Heart right ventricle (tissue), 16 donors: ENCODE results near the gene TRPM5. TPM values are rescaled to one million over a fixed set of nuclear protein-coding genes. Genes with fewer than 3 reads are reported as not detected.
A peak's percentile ranks its signal among the peaks of the same experiment; 100 is the strongest.

ENCODE experiments used
- ATAC-seq, 8 donors: fragments of 200-7000 bp; cut with Tn5 transposase; one replicate each; pipeline ENCODE4 v1.9.1; 2020; ENCODE audit warnings: mild to moderate bottlenecking in 8 of 8, moderate library complexity in 8 of 8, moderate number of reproducible peaks in 1 of 8
- DNase-seq, 2 donors: peaks; one replicate each; pipeline ENCODE4 v3.0.0-alpha.2; 2020
- H3K27ac ChIP-seq, 10 donors: fragments of 200-600 bp; sonication (generic) in 2 of 10; one replicate each; pipeline versions ENCODE4 v1.5.0 to v1.8.0; 2020 to 2022; ENCODE audit warnings: mild to moderate bottlenecking in 3 of 10
- H3K27me3 ChIP-seq, 7 donors: fragments of 200-600 bp; one replicate each; pipeline ENCODE4 v1.8.0; 2021 to 2022; ENCODE audit warnings: mild to moderate bottlenecking in 2 of 7
- H3K36me3 ChIP-seq, 9 donors: fragments of 200-600 bp; sonication (generic) in 1 of 9; one replicate each; pipeline versions ENCODE4 v1.5.0 to v1.8.0; 2020 to 2022; ENCODE audit warnings: mild to moderate bottlenecking in 2 of 9
- H3K4me1 ChIP-seq, 9 donors: fragments of 200-600 bp; sonication (generic) in 1 of 9; one replicate each; pipeline versions ENCODE4 v1.5.0 to v1.8.0; 2020 to 2022; ENCODE audit warnings: mild to moderate bottlenecking in 4 of 9
- H3K4me3 ChIP-seq, 10 donors: fragments of 200-600 bp; sonication (generic) in 2 of 10; one replicate each; pipeline versions ENCODE4 v1.5.0 to v1.8.0; 2020 to 2022; ENCODE audit warnings: mild to moderate bottlenecking in 7 of 10, moderate library complexity in 2 of 10
- H3K9me3 ChIP-seq, 11 donors: fragments of 200-600 bp in 10 of 11; sonication (generic) in 2 of 11; one replicate each; pipeline versions ENCODE4 v1.5.0 to v1.8.0; 2013 to 2022; ENCODE audit warnings: mild to moderate bottlenecking in 2 of 11, control low read depth in 1 of 11, moderate library complexity in 1 of 11
- CTCF ChIP-seq, 9 donors: fragments of 200-600 bp; sonication (generic) in 2 of 9; IDR thresholded peaks; one replicate each; pipeline versions ENCODE4 v1.5.0 to v1.8.0; 2021 to 2022; ENCODE audit warnings: antibody characterized with exemption in 9 of 9, mild to moderate bottlenecking in 5 of 9, moderate library complexity in 1 of 9
- WGBS, 2 donors: extraction: QIAGEN DNeasy Blood & Tissue Kit; methylation state at CpG; one replicate each; pipeline ENCODE4 v1.1.7; 2013; ENCODE audit warnings: inconsistent platforms in 1 of 2; 5-methylcytosine and 5-hydroxymethylcytosine counted together
- intact Hi-C, 10 donors: fragments of 100-400 bp; cut with DNase I; formaldehyde crosslinking; loops; one replicate each; pipeline versions ENCODE4 v1.11.1 to v1.14.2; 2022
- polyA plus RNA-seq, 2 donors: library from polyadenylated mRNA; stranded (reverse); fragments of 200-250 nt; gene quantifications; one replicate each; pipeline ENCODE4 v1.2.3, GENCODE V29; 2013
- total RNA-seq, 10 donors: library from RNA; stranded (reverse); fragmentation: NEBNext Ultra II Directional in 3 of 10; extraction: Animal tissue kit (Norgen Biotek cat#: 25700) in 3 of 10; gene quantifications; one replicate each; pipeline versions ENCODE4 v1.2.1 to v1.2.4, GENCODE V29; 2021 to 2023
- donor health status: Arrhythmogenic right ventricular cardiomyopathy.
- donor health status: ischemic (EF 13 %, LVEDD 7.1; RV severe dilation, severe dysfunction).
- donor health status: healthy with polysubstance abuse.
- donor health status: DM: no; HTN: yes; CAD: no.
- donor health status: DM: no; HTN: no; CAD: no.
- donor health status: ischemic (EF 25% LVEDD 6.9; RV normal size, moderate dysfunction).
- donor health status: ischemic (EF 25% LVEDD 5.7; RV mildly dilated, moderate dysfunction).
- donor health status: healthy.
- donor health status: DM: yes; HTN: yes; CAD: no.
- donor health status: Ischemic cardiomyopathy.
- donor health status: ischemic (EF 35%, LVEDD 5.7; RV mildly dilated, moderate dysfunction).
- donor health status: nonischemic (EF 11% LVEDD 7.7; RV severe dilation, severe dysfunction).
- donor health status: DM: yes; HTN: yes; CAD: no.
- donor health status: PGD.
- donor health status: ischemic (EF 29% LVEDD 5.4; RV normal size, mild dysfunction).
- donor health status: nonischemic (EF 23%, LVEDD 6.1; RV moderate dilation, normal function).

The TRPM5 gene
- total and polyA plus RNA-seq, 12 donors = not detected

DNA sequence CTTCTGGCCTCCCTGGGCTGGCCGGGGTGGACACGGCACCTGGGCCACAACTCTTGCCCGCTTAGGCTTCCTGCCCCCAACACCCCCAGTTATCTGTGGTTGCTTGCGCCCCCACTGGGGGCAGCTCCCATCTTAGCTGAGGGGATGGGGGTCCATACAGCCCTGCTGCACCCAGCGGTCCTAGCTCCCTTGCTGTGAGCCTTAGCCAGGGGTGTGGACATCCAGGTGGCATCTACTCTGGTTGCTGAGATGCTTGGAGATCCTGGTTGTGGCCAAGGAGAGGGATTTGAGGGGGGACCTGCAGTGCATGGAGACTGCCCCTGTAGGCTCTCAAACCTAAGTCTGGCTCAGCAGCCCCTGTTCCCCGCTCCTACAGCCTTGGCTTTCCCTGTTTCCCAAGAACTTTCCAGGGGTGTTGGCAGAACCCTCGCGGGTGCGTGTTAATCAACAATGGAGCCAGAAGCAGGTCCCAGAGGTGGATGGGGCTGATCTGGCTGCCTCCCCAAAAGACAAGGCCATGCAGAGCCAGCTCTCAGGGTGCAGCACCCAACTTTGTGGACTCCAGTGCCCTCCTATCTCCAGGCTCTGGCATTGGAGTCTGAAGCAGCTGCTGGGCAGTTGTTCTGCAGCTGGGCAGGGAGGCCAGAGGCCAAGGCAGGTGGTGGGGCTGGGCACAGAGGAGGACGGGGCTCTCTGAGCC lies 3.8 kb upstream of the TRPM5 start:
- intact Hi-C loops = loop anchor here in 1 of 10 donors (5.0 kb wide), 1 partner anchor 444 kb away; no protein-coding TSS in a partner anchor
- no peak for ATAC-seq
- 66 to 74% methylated on average over 10 of the region's 10 CpGs for WGBS, 2 donors
- TF ChIP-seq CTCF (IDR thresholded peaks at IDR 0.05) = no peak
- H3K4me3 ChIP-seq = peak overlapping the region in 3 of 10 donors; percentile 12 to 60 (median 54)
- DNase-seq = no peak
- peaks cover 3 to 57% (median 40%) of the 10 kb centered on the region in 9 donors for H3K4me1 ChIP-seq
- H3K9me3 ChIP-seq = no peaks in the 10 kb centered on the region
- H3K27ac ChIP-seq = peak overlapping the region in 4 of 10 donors; percentile 10 to 82 (median 38)
- peaks cover 0 to 15% (median 5%) of the 10 kb centered on the region in 7 donors for H3K27me3 ChIP-seq
- H3K36me3 ChIP-seq = no peaks in the 10 kb centered on the region

DNA sequence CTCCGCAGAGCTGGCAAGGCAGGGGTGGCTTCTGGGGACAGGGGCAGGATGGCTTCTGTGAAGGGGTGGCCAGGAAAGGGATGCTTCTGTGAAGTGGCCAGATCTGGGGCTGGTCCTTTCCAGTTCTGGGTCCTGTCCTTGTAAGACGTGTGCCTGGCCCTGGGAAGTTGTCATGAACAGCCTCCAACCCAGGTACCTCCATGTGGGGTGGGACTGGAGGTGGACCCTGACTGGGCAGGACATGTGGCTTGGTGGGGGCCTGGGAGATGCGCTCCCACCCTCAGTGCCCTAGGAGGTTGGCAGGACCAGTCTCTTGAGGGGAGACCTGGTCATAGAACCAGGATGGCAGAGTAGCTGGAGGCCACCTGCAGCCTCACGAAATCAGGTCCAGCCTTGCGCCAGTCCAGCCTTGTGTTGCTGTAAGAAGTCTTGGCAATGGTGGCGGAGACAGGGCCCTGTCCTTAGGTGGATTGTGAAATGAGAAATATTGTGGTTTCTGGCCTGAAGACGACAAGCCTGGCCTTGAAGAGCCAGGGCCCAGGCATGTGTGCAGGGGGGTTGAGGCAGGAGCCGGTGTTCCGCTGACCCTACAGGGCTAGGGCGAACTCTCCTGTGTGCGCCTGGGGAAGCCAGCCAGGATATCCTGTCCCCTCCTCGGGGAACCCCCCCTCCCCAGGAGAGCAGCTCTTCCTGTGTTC lies 3.1 kb upstream of the TRPM5 start:
- 59 to 69% methylated on average over 12 of the region's 12 CpGs for WGBS, 2 donors
- H3K4me1 ChIP-seq = peaks cover 3 to 56% (median 40%) of the 10 kb centered on the region in 9 donors
- no peaks in the 10 kb centered on the region for H3K9me3 ChIP-seq
- TF ChIP-seq CTCF (IDR thresholded peaks at IDR 0.05) = no peak
- intact Hi-C loops = loop anchor here in 1 of 10 donors (5.0 kb wide), 1 partner anchor 445 kb away; no protein-coding TSS in a partner anchor
- peak in 4 of 8 donors; percentile 17 to 59 (median 34) for ATAC-seq
- no peaks in the 10 kb centered on the region for H3K36me3 ChIP-seq
- peaks cover 0 to 15% (median 5%) of the 10 kb centered on the region in 7 donors for H3K27me3 ChIP-seq
- peak overlapping the region in 5 of 10 donors; percentile 2 to 60 (median 20) for H3K4me3 ChIP-seq
- no peak for DNase-seq
- peak overlapping the region in 5 of 10 donors; percentile 29 to 82 (median 43) for H3K27ac ChIP-seq

- Histone ChIP-seq H3K4me3 (peak overlapping the region in 7 of 10 donors; percentile 2 to 60 (median 54)), H3K27me3 (peaks cover 0 to 15% (median 5%) of the 10 kb centered on the region in 7 donors), H3K9me3 (no peaks in the 10 kb centered on the region), H3K4me1 (peaks cover 3 to 54% (median 40%) of the 10 kb centered on the region in 9 donors), H3K36me3 (no peaks in the 10 kb centered on the region), H3K27ac (peak overlapping the region in 4 of 10 donors; percentile 47 to 82 (median 62))
- 64 to 74% methylated on average over 15 of the region's 15 CpGs for WGBS, 2 donors
- no peak for TF ChIP-seq CTCF (IDR thresholded peaks at IDR 0.05)
- intact Hi-C loops = loop anchor here in 1 of 10 donors (5.0 kb wide), 1 partner anchor 446 kb away; no protein-coding TSS in a partner anchor
- DNase-seq = no peak
- peak in 4 of 8 donors; percentile 23 to 37 (median 30) for ATAC-seq
Observed at GRCh38 chr11:2446590-2447252, 2.4 kb upstream of the TRPM5 start.
